Measurements from ENCODE around the gene EFCAB11.

GRCh38 chr14:89973234-89973823, 18.8 kb upstream of the EFCAB11 start:
- TF ChIP-seq CTCF (IDR thresholded peaks at IDR 0.05) (peak; percentile 90), ZFX (IDR thresholded peaks at IDR 0.05; ENCODE audit: borderline replicate concordance) (no peak)
